Measurements from ENCODE around the gene GABRG3.

Gene GABRG3

GRCh38 chr15:27172821-27173220 lies 201.8 kb downstream of the GABRG3 start:
- no peak for TF ChIP-seq SNAI2 (CRISPR knock-in tag; IDR thresholded peaks at IDR 0.05)
- no peak for TF ChIP-seq POU6F1 (CRISPR knock-in tag; IDR thresholded peaks at IDR 0.05; ENCODE audit: borderline replicate concordance, low read depth)
- TF ChIP-seq CSDC2 (CRISPR knock-in tag; IDR thresholded peaks at IDR 0.05), result no peak
- TF ChIP-seq, protein P1, sequence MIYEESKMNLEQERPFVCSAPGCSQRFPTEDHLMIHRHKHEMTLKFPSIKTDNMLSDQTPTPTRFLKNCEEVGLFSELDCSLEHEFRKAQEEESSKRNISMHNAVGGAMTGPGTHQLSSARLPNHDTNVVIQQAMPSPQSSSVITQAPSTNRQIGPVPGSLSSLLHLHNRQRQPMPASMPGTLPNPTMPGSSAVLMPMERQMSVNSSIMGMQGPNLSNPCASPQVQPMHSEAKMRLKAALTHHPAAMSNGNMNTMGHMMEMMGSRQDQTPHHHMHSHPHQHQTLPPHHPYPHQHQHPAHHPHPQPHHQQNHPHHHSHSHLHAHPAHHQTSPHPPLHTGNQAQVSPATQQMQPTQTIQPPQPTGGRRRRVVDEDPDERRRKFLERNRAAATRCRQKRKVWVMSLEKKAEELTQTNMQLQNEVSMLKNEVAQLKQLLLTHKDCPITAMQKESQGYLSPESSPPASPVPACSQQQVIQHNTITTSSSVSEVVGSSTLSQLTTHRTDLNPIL (CRISPR knock-in tag; IDR thresholded peaks at IDR 0.05; ENCODE audit: low read depth), result no peak
- ATAC-seq, result no peak

DNA sequence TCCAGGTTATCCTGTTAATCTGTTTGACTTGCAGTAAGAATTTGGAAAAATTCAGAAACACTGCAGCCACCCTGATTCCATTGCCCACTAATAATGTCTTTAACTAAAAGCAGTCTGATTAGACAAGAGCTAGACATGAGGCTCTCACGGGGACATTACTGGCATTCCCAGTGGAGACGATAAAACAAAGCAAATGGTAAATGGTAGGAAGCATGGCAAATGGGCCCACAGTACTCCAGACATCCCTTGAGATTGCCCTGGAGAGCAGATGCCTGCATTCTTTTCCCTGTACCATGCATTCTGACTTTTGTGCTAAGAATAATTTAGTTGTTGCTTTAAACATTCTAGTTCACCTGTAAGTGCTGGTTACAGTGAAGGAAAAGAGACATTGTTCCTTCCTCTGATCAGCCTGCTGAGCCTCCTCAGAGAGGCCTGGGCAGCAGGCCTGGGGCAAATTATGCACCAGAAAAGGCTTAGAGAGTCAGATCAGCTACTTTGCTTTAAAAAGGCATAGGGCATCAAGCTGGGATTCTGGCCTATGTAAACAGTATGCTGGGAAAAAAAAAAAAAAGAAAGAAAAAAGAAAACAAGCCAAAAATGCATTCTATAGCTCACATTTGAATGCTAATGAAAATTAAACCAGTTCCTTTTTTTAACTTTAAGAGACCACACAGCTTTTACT lies 204.6 kb downstream of the GABRG3 start:
- ATAC-seq, result no peak
- TF ChIP-seq TSHZ2 (CRISPR knock-in tag; IDR thresholded peaks at IDR 0.05) (no peak), TOX (CRISPR knock-in tag; IDR thresholded peaks at IDR 0.05; ENCODE audit: borderline replicate concordance) (no peak), ZFP30 (CRISPR knock-in tag; IDR thresholded peaks at IDR 0.05) (no peak), CSDC2 (CRISPR knock-in tag; IDR thresholded peaks at IDR 0.05) (no peak), ESRRG (CRISPR knock-in tag; IDR thresholded peaks at IDR 0.05) (no peak), BACH2 (CRISPR knock-in tag; IDR thresholded peaks at IDR 0.05; ENCODE audit: borderline replicate concordance) (no peak), SNAI2 (CRISPR knock-in tag; IDR thresholded peaks at IDR 0.05) (no peak), ZNF565 (CRISPR knock-in tag; conservative IDR thresholded peaks at IDR 0.05; ENCODE audit: low read depth) (no peak), ZC3H10 (CRISPR knock-in tag; IDR thresholded peaks at IDR 0.05) (no peak), ZNF8 (CRISPR knock-in tag; IDR thresholded peaks at IDR 0.05) (no peak), PPARA (CRISPR knock-in tag; IDR thresholded peaks at IDR 0.05; ENCODE audit: borderline replicate concordance) (no peak), ZFP3 (CRISPR knock-in tag; IDR thresholded peaks at IDR 0.05) (no peak), GLIS3 (CRISPR knock-in tag; IDR thresholded peaks at IDR 0.05) (no peak), ISL1 (CRISPR knock-in tag; IDR thresholded peaks at IDR 0.05) (no peak)
- TF ChIP-seq, protein P2, sequence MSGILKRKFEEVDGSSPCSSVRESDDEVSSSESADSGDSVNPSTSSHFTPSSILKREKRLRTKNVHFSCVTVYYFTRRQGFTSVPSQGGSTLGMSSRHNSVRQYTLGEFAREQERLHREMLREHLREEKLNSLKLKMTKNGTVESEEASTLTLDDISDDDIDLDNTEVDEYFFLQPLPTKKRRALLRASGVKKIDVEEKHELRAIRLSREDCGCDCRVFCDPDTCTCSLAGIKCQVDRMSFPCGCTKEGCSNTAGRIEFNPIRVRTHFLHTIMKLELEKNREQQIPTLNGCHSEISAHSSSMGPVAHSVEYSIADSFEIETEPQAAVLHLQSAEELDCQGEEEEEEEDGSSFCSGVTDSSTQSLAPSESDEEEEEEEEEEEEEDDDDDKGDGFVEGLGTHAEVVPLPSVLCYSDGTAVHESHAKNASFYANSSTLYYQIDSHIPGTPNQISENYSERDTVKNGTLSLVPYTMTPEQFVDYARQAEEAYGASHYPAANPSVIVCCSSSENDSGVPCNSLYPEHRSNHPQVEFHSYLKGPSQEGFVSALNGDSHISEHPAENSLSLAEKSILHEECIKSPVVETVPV (CRISPR knock-in tag; IDR thresholded peaks at IDR 0.05), result no peak
- TF ChIP-seq, protein P3, sequence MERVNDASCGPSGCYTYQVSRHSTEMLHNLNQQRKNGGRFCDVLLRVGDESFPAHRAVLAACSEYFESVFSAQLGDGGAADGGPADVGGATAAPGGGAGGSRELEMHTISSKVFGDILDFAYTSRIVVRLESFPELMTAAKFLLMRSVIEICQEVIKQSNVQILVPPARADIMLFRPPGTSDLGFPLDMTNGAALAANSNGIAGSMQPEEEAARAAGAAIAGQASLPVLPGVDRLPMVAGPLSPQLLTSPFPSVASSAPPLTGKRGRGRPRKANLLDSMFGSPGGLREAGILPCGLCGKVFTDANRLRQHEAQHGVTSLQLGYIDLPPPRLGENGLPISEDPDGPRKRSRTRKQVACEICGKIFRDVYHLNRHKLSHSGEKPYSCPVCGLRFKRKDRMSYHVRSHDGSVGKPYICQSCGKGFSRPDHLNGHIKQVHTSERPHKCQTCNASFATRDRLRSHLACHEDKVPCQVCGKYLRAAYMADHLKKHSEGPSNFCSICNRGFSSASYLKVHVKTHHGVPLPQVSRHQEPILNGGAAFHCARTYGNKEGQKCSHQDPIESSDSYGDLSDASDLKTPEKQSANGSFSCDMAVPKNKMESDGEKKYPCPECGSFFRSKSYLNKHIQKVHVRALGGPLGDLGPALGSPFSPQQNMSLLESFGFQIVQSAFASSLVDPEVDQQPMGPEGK (CRISPR knock-in tag; IDR thresholded peaks at IDR 0.05; ENCODE audit: borderline replicate concordance), result no peak

- ATAC-seq, result no peak
- no peak for TF ChIP-seq TSHZ2 (CRISPR knock-in tag; IDR thresholded peaks at IDR 0.05)
- no peak for TF ChIP-seq RARB (CRISPR knock-in tag; IDR thresholded peaks at IDR 0.05)
- TF ChIP-seq ZNF8 (CRISPR knock-in tag; IDR thresholded peaks at IDR 0.05), result no peak
- TF ChIP-seq TCF4 (CRISPR knock-in tag; IDR thresholded peaks at IDR 0.05; ENCODE audit: borderline replicate concordance), result no peak
- no peak for TF ChIP-seq BACH2 (CRISPR knock-in tag; IDR thresholded peaks at IDR 0.05; ENCODE audit: borderline replicate concordance)
- TF ChIP-seq, protein P1 (CRISPR knock-in tag; IDR thresholded peaks at IDR 0.05; ENCODE audit: low read depth), result no peak
- TF ChIP-seq ZNF565 (CRISPR knock-in tag; conservative IDR thresholded peaks at IDR 0.05; ENCODE audit: low read depth), result no peak
- TF ChIP-seq POU6F1 (CRISPR knock-in tag; IDR thresholded peaks at IDR 0.05; ENCODE audit: borderline replicate concordance, low read depth), result no peak
- TF ChIP-seq CSDC2 (CRISPR knock-in tag; IDR thresholded peaks at IDR 0.05), result no peak
- TF ChIP-seq ZNF70 (CRISPR knock-in tag; IDR thresholded peaks at IDR 0.05), result no peak
These were observed 205.9 kb downstream of the GABRG3 start for GRCh38 chr15:27176785-27177406.

Measured in SK-N-SH treated with all-trans-retinoic acid at 6 μM for 48 hours (cell line).